GM23338 (cell line): ENCODE data around the gene PAQR8. TPM values are rescaled to one million over a fixed set of nuclear protein-coding genes. Genes with fewer than 3 reads are reported as not detected.

ENCODE experiments used
- ATAC-seq: fragments of 200-7000 bp; cut with Tn5 transposase; 3 replicates; pipeline ENCODE4 v1.9.1; 2020
- DNase-seq: peaks from one replicate; pipeline ENCODE4 v3.0.0-alpha.2; 2015; ENCODE audit warnings: low spot score
- H2AFZ ChIP-seq: fragments of 200-600 bp; sonication (generic); 2 replicates; pipeline ENCODE4 v1.8.0; 2016; ENCODE audit warnings: antibody characterized with exemption, mild to moderate bottlenecking, moderate library complexity
- H3F3A ChIP-seq: fragments of 200-600 bp; sonication (generic); replicated peaks from 2 replicates; pipeline ENCODE4 v1.8.0; 2017; ENCODE audit warnings: antibody characterized with exemption, mixed run types, low read depth
- H3K27ac ChIP-seq: fragments of 200-600 bp; sonication (generic); 2 replicates; pipeline ENCODE4 v1.6.1; 2016; ENCODE audit warnings: low read depth
- H3K27me3 ChIP-seq: fragments of 200-600 bp; sonication (generic); 2 replicates; pipeline ENCODE4 v1.8.0; 2016; ENCODE audit warnings: mild to moderate bottlenecking, mixed run types, moderate library complexity; ENCODE audit not compliant: insufficient read depth
- H3K36me3 ChIP-seq: fragments of 200-600 bp; sonication (generic); 2 replicates; pipeline ENCODE4 v1.8.0; 2016; ENCODE audit warnings: mild to moderate bottlenecking; ENCODE audit not compliant: insufficient read depth
- H3K4me1 ChIP-seq: fragments of 200-600 bp; sonication (generic); 2 replicates; pipeline ENCODE4 v1.8.0; 2016; ENCODE audit warnings: mild to moderate bottlenecking, moderate library complexity; ENCODE audit not compliant: insufficient read depth
- H3K4me2 ChIP-seq: fragments of 200-600 bp; sonication (generic); 2 replicates; pipeline ENCODE4 v1.7.1; 2017; ENCODE audit warnings: mixed run types
- H3K4me3 ChIP-seq: fragments of 200-600 bp; sonication (generic); 2 replicates; pipeline ENCODE4 v1.6.1; 2016; ENCODE audit warnings: mixed run types
- H3K79me2 ChIP-seq: fragments of 200-600 bp; sonication (generic); replicated peaks from 2 replicates; pipeline ENCODE4 v1.8.0; 2017; ENCODE audit warnings: mild to moderate bottlenecking; ENCODE audit not compliant: insufficient read depth
- H3K9me2 ChIP-seq: fragments of 200-600 bp; sonication (generic); 2 replicates; pipeline ENCODE4 v1.8.0; 2017; ENCODE audit not compliant: insufficient read depth
- H4K20me1 ChIP-seq: fragments of 200-600 bp; sonication (generic); replicated peaks from 2 replicates; pipeline ENCODE4 v1.8.0; 2017; ENCODE audit warnings: mild to moderate bottlenecking; ENCODE audit not compliant: insufficient read depth
- H3K27ac Mint-ChIP-seq: 2 replicates; pipeline ENCODE4 v1.8.0; 2020; ENCODE audit warnings: inconsistent platforms, mild to moderate bottlenecking, moderate library complexity, mixed read lengths
- H3K27me3 Mint-ChIP-seq: 3 replicates; pipeline ENCODE4 v1.8.0; 2022; ENCODE audit warnings: low read depth, mild to moderate bottlenecking, moderate library complexity, mixed read lengths, inconsistent platforms; ENCODE audit not compliant: insufficient read depth, poor library complexity
- H3K36me3 Mint-ChIP-seq: 3 replicates; pipeline ENCODE4 v1.8.0; 2021; ENCODE audit warnings: low read depth, mild to moderate bottlenecking, inconsistent platforms, moderate library complexity, mixed read lengths
- H3K4me1 Mint-ChIP-seq: 3 replicates; pipeline ENCODE4 v1.8.0; 2020; ENCODE audit warnings: mild to moderate bottlenecking, inconsistent platforms, mixed read lengths
- H3K4me3 Mint-ChIP-seq: 3 replicates; pipeline ENCODE4 v1.8.0; 2021; ENCODE audit warnings: moderate library complexity, mild to moderate bottlenecking, inconsistent platforms, mixed read lengths
- H3K9me3 Mint-ChIP-seq: 3 replicates; pipeline ENCODE4 v1.8.0; 2020; ENCODE audit warnings: moderate library complexity, mild to moderate bottlenecking, inconsistent platforms, mixed read lengths
- CREB1 ChIP-seq: fragments of 250-450 bp; sonication (Bioruptor Pico); IDR thresholded peaks from 2 replicates; pipeline ENCODE4 v1.5.0; 2020; ENCODE audit warnings: low read depth, mild to moderate bottlenecking, moderate library complexity
- EZH2 ChIP-seq: fragments of 200-600 bp; sonication (generic); IDR thresholded peaks from one replicate; pipeline ENCODE4 v1.8.0; 2017; ENCODE audit warnings: antibody characterized with exemption, mild to moderate bottlenecking, low read depth; ENCODE audit not compliant: unreplicated experiment
- EZH2phosphoT487 ChIP-seq: fragments of 200-600 bp; sonication (generic); IDR thresholded peaks from one replicate; pipeline ENCODE4 v1.8.1; 2018; ENCODE audit warnings: antibody characterized with exemption; ENCODE audit not compliant: unreplicated experiment
- JUNB ChIP-seq: IDR thresholded peaks from one replicate; pipeline ENCODE4 v1.6.1; 2016; ENCODE audit warnings: antibody characterized with exemption; ENCODE audit not compliant: unreplicated experiment
- NANOG ChIP-seq: IDR thresholded peaks from 2 replicates; pipeline ENCODE4 v1.6.1; 2016; ENCODE audit warnings: antibody characterized with exemption, borderline replicate concordance
- POLR2AphosphoS5 ChIP-seq: IDR thresholded peaks from 2 replicates; pipeline ENCODE4 v1.6.1; 2016; ENCODE audit warnings: antibody characterized with exemption, low read depth
- STAT1 ChIP-seq: IDR thresholded peaks from one replicate; pipeline ENCODE4 v1.6.1; 2016; ENCODE audit warnings: antibody characterized with exemption; ENCODE audit not compliant: unreplicated experiment
- ZNF114 ChIP-seq: fragments of 250-450 bp; sonication (Bioruptor Pico); IDR thresholded peaks from 2 replicates; pipeline ENCODE4 v1.5.0; 2020; ENCODE audit warnings: mild to moderate bottlenecking, moderate library complexity
- ZNF331 ChIP-seq: fragments of 250-450 bp; sonication (Bioruptor Pico); IDR thresholded peaks from 2 replicates; pipeline ENCODE4 v1.5.0; 2020; ENCODE audit warnings: low read depth, mild to moderate bottlenecking, moderate library complexity
- polyA plus RNA-seq: library from polyadenylated mRNA; unstranded; fragments of >200 nt; fragmentation: Nextera tagmentation; extraction: Ambion mirVana; gene quantifications from 2 replicates; pipeline ENCODE4 v1.2.1, GENCODE V29; 2016
- total RNA-seq: library from RNA; depleted of rRNA; stranded (reverse); fragments of >200 nt; shearing (Covaris generic); gene quantifications from 2 replicates; pipeline ENCODE4 v1.2.3, GENCODE V29; 2014
- TF ChIP-seq, protein P1 (sequence below): IDR thresholded peaks from one replicate; pipeline ENCODE4 v1.6.1; 2018; ENCODE audit warnings: antibody characterized with exemption; ENCODE audit not compliant: unreplicated experiment
- TF ChIP-seq, protein P2 (sequence below), 2 experiments: fragments of 200-600 bp in 1 of 2; sonication (generic) in 1 of 2; conservative IDR thresholded peaks; 2 replicates each; pipeline versions ENCODE4 v1.5.1 to v1.6.1; 2016 to 2017; ENCODE audit warnings: antibody characterized with exemption in 2 of 2, low read depth in 2 of 2, mild to moderate bottlenecking in 2 of 2, moderate library complexity in 1 of 2

The PAQR8 gene
- total and polyA plus RNA-seq, 2 experiments from 2014 or later: 3.6 to 11.2 TPM

DNA sequence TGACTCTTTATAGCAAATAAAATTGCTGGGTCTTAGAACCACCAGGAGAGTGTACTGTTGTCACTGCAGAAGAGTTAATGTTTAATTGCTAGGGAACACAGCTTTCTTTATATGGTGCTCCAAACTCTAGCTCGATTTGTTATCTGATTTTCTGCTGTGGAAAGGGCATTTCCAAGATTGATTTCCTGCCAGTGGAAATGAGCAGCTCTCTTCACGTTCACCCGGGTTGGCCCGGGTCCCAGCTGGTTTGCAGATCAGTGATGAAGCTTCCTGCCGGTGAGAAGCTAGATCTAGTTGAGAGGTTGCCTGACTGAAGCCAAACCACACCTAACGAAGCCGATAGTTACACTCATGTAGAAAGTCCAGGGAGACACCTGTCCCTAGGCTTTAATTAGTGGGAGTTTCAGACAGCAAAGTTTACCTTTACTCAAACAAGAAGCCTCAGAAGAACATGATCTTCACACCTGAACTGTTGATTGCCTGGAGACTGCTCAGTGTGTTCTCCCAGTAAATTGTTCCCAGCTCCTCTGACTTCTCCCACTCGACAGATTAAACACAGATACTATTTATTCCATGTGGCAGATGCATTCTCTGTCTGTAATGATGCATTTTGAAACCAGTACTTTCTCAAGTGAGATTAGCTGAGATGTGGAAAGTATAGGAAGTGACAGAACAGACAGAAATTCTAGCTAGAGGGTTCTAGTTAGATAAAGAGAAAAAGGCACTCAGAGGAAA is 27.8 kb downstream of the PAQR8 start:
- no peak for DNase-seq
- H3K79me2 ChIP-seq: no peaks in the 10 kb centered on the region
- no peak for ATAC-seq
- Mint-ChIP-seq H3K9me3 (peaks cover 27% of the 10 kb centered on the region; the same call in 2 of the 3 replicates), H3K36me3 (peaks cover 16% of the 10 kb centered on the region; the same call in 2 of the 3 replicates), H3K4me1 (no peaks in the 10 kb centered on the region), H3K27ac (no peak overlapping the region), H3K27me3 (no peaks in the 10 kb centered on the region), H3K4me3 (no peak overlapping the region)
- H3K4me1 ChIP-seq: no peaks in the 10 kb centered on the region
- H3K27me3 ChIP-seq: no peaks in the 10 kb centered on the region
- H3K4me3 ChIP-seq: no peak overlapping the region
- no peak overlapping the region for H2AFZ ChIP-seq
- H4K20me1 ChIP-seq: no peaks in the 10 kb centered on the region; the same call in 1 of the 2 replicates
- H3K4me2 ChIP-seq: no peak overlapping the region
- TF ChIP-seq, protein P1, sequence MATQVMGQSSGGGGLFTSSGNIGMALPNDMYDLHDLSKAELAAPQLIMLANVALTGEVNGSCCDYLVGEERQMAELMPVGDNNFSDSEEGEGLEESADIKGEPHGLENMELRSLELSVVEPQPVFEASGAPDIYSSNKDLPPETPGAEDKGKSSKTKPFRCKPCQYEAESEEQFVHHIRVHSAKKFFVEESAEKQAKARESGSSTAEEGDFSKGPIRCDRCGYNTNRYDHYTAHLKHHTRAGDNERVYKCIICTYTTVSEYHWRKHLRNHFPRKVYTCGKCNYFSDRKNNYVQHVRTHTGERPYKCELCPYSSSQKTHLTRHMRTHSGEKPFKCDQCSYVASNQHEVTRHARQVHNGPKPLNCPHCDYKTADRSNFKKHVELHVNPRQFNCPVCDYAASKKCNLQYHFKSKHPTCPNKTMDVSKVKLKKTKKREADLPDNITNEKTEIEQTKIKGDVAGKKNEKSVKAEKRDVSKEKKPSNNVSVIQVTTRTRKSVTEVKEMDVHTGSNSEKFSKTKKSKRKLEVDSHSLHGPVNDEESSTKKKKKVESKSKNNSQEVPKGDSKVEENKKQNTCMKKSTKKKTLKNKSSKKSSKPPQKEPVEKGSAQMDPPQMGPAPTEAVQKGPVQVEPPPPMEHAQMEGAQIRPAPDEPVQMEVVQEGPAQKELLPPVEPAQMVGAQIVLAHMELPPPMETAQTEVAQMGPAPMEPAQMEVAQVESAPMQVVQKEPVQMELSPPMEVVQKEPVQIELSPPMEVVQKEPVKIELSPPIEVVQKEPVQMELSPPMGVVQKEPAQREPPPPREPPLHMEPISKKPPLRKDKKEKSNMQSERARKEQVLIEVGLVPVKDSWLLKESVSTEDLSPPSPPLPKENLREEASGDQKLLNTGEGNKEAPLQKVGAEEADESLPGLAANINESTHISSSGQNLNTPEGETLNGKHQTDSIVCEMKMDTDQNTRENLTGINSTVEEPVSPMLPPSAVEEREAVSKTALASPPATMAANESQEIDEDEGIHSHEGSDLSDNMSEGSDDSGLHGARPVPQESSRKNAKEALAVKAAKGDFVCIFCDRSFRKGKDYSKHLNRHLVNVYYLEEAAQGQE: no peak
- TF ChIP-seq EZH2phosphoT487: no peak
- no peaks in the 10 kb centered on the region for H3F3A ChIP-seq
- no peaks in the 10 kb centered on the region for H3K9me2 ChIP-seq
- no peaks in the 10 kb centered on the region for H3K36me3 ChIP-seq
- H3K27ac ChIP-seq: no peak overlapping the region

- Histone ChIP-seq H3K27me3 (no peaks in the 10 kb centered on the region), H3K9me2 (no peaks in the 10 kb centered on the region), H2AFZ (no peak overlapping the region), H3F3A (no peaks in the 10 kb centered on the region), H4K20me1 (no peaks in the 10 kb centered on the region; the same call in 1 of the 2 replicates), H3K79me2 (no peaks in the 10 kb centered on the region), H3K4me3 (no peak overlapping the region), H3K36me3 (no peaks in the 10 kb centered on the region), H3K27ac (no peak overlapping the region), H3K4me2 (no peak overlapping the region), H3K4me1 (no peaks in the 10 kb centered on the region)
- H3K36me3 Mint-ChIP-seq: peaks cover 16% of the 10 kb centered on the region; the same call in 2 of the 3 replicates
- no peak for ATAC-seq
- no peak overlapping the region for H3K27ac Mint-ChIP-seq
- no peaks in the 10 kb centered on the region for H3K4me1 Mint-ChIP-seq
- no peak overlapping the region for H3K4me3 Mint-ChIP-seq
- DNase-seq: no peak
- peaks cover 27% of the 10 kb centered on the region; the same call in 2 of the 3 replicates for H3K9me3 Mint-ChIP-seq
- H3K27me3 Mint-ChIP-seq: no peaks in the 10 kb centered on the region
- no peak for TF ChIP-seq EZH2
- TF ChIP-seq, protein P2, sequence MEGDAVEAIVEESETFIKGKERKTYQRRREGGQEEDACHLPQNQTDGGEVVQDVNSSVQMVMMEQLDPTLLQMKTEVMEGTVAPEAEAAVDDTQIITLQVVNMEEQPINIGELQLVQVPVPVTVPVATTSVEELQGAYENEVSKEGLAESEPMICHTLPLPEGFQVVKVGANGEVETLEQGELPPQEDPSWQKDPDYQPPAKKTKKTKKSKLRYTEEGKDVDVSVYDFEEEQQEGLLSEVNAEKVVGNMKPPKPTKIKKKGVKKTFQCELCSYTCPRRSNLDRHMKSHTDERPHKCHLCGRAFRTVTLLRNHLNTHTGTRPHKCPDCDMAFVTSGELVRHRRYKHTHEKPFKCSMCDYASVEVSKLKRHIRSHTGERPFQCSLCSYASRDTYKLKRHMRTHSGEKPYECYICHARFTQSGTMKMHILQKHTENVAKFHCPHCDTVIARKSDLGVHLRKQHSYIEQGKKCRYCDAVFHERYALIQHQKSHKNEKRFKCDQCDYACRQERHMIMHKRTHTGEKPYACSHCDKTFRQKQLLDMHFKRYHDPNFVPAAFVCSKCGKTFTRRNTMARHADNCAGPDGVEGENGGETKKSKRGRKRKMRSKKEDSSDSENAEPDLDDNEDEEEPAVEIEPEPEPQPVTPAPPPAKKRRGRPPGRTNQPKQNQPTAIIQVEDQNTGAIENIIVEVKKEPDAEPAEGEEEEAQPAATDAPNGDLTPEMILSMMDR (conservative IDR thresholded peaks at IDR 0.05; ENCODE audit: low read depth in 2 of 2): no peak
- TF ChIP-seq ZNF114 (CRISPR knock-in tag): no peak
- no peak for TF ChIP-seq STAT1
- no peak for TF ChIP-seq POLR2AphosphoS5
- TF ChIP-seq EZH2phosphoT487: no peak
- no peak for TF ChIP-seq NANOG
- no peak for TF ChIP-seq CREB1
- TF ChIP-seq, protein P1: no peak
- TF ChIP-seq ZNF331: no peak
- no peak for TF ChIP-seq JUNB
Observed at GRCh38 chr6:52390361-52390727, 28.4 kb downstream of the PAQR8 start.
